ENCODE measurements around the gene CAMK2D.

CAMK2D gene

GRCh38 chr4:113639326-113639725, 122.2 kb downstream of the CAMK2D start:
- Histone ChIP-seq H3K27me3 (no peaks in the 10 kb centered on the region), H3K36me3 (no peaks in the 10 kb centered on the region), H3K9me3 (no peaks in the 10 kb centered on the region), H3K4me1 (ENCODE audit: control insufficient read depth in 1 of 2, insufficient read depth in 1 of 2, low read depth in 1 of 2, low read length in 1 of 2) (no peaks in the 10 kb centered on the region), H3K4me3 (ENCODE audit: low read depth in 1 of 2, low read length in 1 of 2) (no peak overlapping the region), H3K27ac (no peak overlapping the region)
- TF ChIP-seq CTCF (IDR thresholded peaks at IDR 0.05): no peak

GRCh38 chr4:113638562-113638832, 123.0 kb downstream of the CAMK2D start:
- Histone ChIP-seq H3K27ac (no peak overlapping the region), H3K27me3 (no peaks in the 10 kb centered on the region), H3K4me3 (ENCODE audit: low read depth in 1 of 2, low read length in 1 of 2) (no peak overlapping the region), H3K4me1 (ENCODE audit: control insufficient read depth in 1 of 2, insufficient read depth in 1 of 2, low read depth in 1 of 2, low read length in 1 of 2) (no peaks in the 10 kb centered on the region), H3K36me3 (no peaks in the 10 kb centered on the region), H3K9me3 (no peaks in the 10 kb centered on the region)
- no peak for TF ChIP-seq CTCF (IDR thresholded peaks at IDR 0.05)

- Histone ChIP-seq H3K27ac (no peak overlapping the region), H3K9me3 (no peaks in the 10 kb centered on the region), H3K4me3 (ENCODE audit: low read depth in 1 of 2, low read length in 1 of 2) (no peak overlapping the region), H3K4me1 (ENCODE audit: control insufficient read depth in 1 of 2, insufficient read depth in 1 of 2, low read depth in 1 of 2, low read length in 1 of 2) (no peaks in the 10 kb centered on the region), H3K36me3 (no peaks in the 10 kb centered on the region), H3K27me3 (no peaks in the 10 kb centered on the region)
- TF ChIP-seq CTCF (IDR thresholded peaks at IDR 0.05): no peak
Measured at GRCh38 chr4:113637823-113638561, 123.5 kb downstream of the CAMK2D start.

- Histone ChIP-seq H3K9me3 (no peaks in the 10 kb centered on the region), H3K4me1 (ENCODE audit: control insufficient read depth in 1 of 2, insufficient read depth in 1 of 2, low read depth in 1 of 2, low read length in 1 of 2) (no peaks in the 10 kb centered on the region), H3K36me3 (no peaks in the 10 kb centered on the region), H3K4me3 (ENCODE audit: low read depth in 1 of 2, low read length in 1 of 2) (no peak overlapping the region), H3K27me3 (no peaks in the 10 kb centered on the region), H3K27ac (no peak overlapping the region)
- no peak for TF ChIP-seq CTCF (IDR thresholded peaks at IDR 0.05)
Measured at GRCh38 chr4:113637363-113637762, 124.2 kb downstream of the CAMK2D start.

- no peaks in the 10 kb centered on the region for H3K4me1 ChIP-seq (ENCODE audit: control insufficient read depth in 1 of 2, insufficient read depth in 1 of 2, low read depth in 1 of 2, low read length in 1 of 2)
- no peaks in the 10 kb centered on the region for H3K36me3 ChIP-seq
- no peak for TF ChIP-seq CTCF (IDR thresholded peaks at IDR 0.05)
- no peak overlapping the region for H3K4me3 ChIP-seq (ENCODE audit: low read depth in 1 of 2, low read length in 1 of 2)
- no peak overlapping the region for H3K27ac ChIP-seq
- no peaks in the 10 kb centered on the region for H3K9me3 ChIP-seq
- H3K27me3 ChIP-seq: no peaks in the 10 kb centered on the region
Measured at GRCh38 chr4:113636877-113637276, 124.7 kb downstream of the CAMK2D start.

GRCh38 chr4:113636438-113636818, 125.1 kb downstream of the CAMK2D start:
- Histone ChIP-seq H3K9me3 (no peaks in the 10 kb centered on the region), H3K27me3 (no peaks in the 10 kb centered on the region), H3K4me1 (ENCODE audit: control insufficient read depth in 1 of 2, insufficient read depth in 1 of 2, low read depth in 1 of 2, low read length in 1 of 2) (no peaks in the 10 kb centered on the region), H3K36me3 (no peaks in the 10 kb centered on the region), H3K4me3 (ENCODE audit: low read depth in 1 of 2, low read length in 1 of 2) (no peak overlapping the region), H3K27ac (no peak overlapping the region)
- no peak for TF ChIP-seq CTCF (IDR thresholded peaks at IDR 0.05)
